Fibroblast of the aortic adventitia (primary cell): ENCODE results near the gene IL15. TPM values are rescaled to one million over a fixed set of nuclear protein-coding genes. Genes with fewer than 3 reads are reported as not detected.
"Not testable (repeated sequence)": the region's sequence is repeated elsewhere in the genome, so short reads cannot be mapped to it uniquely, and the experiment has no call there.

Experiments used
- DNase-seq: peaks from one replicate; pipeline ENCODE4 v3.0.0-alpha.2; 2010; ENCODE audit warnings: low read depth
- H3K4me3 ChIP-seq: 2 replicates; pipeline ENCODE4 v1.5.1; 2011; ENCODE audit warnings: low read depth, mild to moderate bottlenecking, control low read depth, low read length, moderate library complexity
- CTCF ChIP-seq: IDR thresholded peaks from 2 replicates; pipeline ENCODE4 v1.5.1; 2011; ENCODE audit warnings: mild to moderate bottlenecking, low read length, control low read depth, inconsistent platforms; ENCODE audit not compliant: insufficient read depth
- total RNA-seq: library from RNA; depleted of rRNA; stranded (reverse); fragments of >200 nt; gene quantifications from 2 replicates; pipeline ENCODE4 v1.2.3, GENCODE V29; 2012; ENCODE audit warnings: low replicate concordance

Gene IL15
- total RNA-seq, 1 donor = 2.3 TPM

- no peak for DNase-seq
- no peak overlapping the region for H3K4me3 ChIP-seq
- no peak for TF ChIP-seq CTCF
Measured at GRCh38 chr4:141675384-141675783, 39.0 kb downstream of the IL15 start.

- H3K4me3 ChIP-seq = no peak overlapping the region
- DNase-seq = no peak
- TF ChIP-seq CTCF = no peak
Measured at GRCh38 chr4:141676087-141676670, 39.8 kb downstream of the IL15 start.

GRCh38 chr4:141680060-141680459, 43.7 kb downstream of the IL15 start:
- DNase-seq = no peak
- TF ChIP-seq CTCF = no peak
- H3K4me3 ChIP-seq = no peak overlapping the region

GRCh38 chr4:141684785-141685184, 48.4 kb downstream of the IL15 start:
- no peak for DNase-seq
- no peak for TF ChIP-seq CTCF
- H3K4me3 ChIP-seq = no peak overlapping the region

GRCh38 chr4:141686146-141686775, 49.9 kb downstream of the IL15 start:
- H3K4me3 ChIP-seq = no peak overlapping the region
- no peak for TF ChIP-seq CTCF
- DNase-seq = peak; percentile 65

GRCh38 chr4:141686879-141687278, 50.5 kb downstream of the IL15 start:
- DNase-seq = peak; percentile 56
- no peak for TF ChIP-seq CTCF
- H3K4me3 ChIP-seq = no peak overlapping the region

GRCh38 chr4:141689726-141690296, 53.4 kb downstream of the IL15 start:
- DNase-seq, H3K4me3 ChIP-seq: not testable (repeated sequence)

GRCh38 chr4:141691247-141691646, 54.9 kb downstream of the IL15 start:
- H3K4me3 ChIP-seq, DNase-seq: not testable (repeated sequence)
